ENCODE measurements around the gene CNOT1. TPM values are rescaled to one million over a fixed set of nuclear protein-coding genes. Genes with fewer than 3 reads are reported as not detected.
A peak's percentile ranks its signal among the peaks of the same experiment; 100 is the strongest.

CNOT1 gene
- total RNA-seq, 1 experiment from 2014 or later = 299 TPM

DNA sequence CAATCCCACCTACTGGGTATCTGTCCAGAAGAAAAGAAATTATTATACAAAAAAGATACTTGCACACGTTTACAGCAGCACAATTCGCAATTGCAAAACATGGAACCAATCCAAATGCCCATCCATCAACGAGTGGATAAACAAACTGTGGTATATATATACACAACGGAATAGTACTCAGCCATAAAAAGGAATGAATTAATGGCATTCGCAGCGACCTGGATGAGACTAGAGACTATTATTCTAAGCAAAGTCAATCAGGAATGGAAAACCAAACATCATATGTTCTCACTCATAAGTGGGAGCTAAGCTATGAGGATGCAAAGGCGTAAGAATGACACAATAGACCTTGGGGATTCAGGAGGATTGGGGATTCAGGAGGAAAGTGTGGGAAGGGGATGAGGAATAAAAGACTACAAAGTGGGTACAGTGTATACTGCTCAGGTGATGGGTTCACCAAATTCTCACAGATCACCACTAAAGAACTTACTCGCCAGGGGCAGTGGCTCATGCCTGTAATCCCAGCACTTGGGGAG lies 21.0 kb downstream of the CNOT1 start:
- Mint-ChIP-seq H3K27me3 (ENCODE audit: unreplicated experiment) (no peaks in the 10 kb centered on the region), H3K9me3 (ENCODE audit: low read depth, unreplicated experiment) (no peaks in the 10 kb centered on the region), H3K4me1 (ENCODE audit: low read depth, unreplicated experiment) (peaks cover 4% of the 10 kb centered on the region), H3K36me3 (ENCODE audit: insufficient read depth, unreplicated experiment) (peaks cover 30% of the 10 kb centered on the region), H3K27ac (ENCODE audit: unreplicated experiment) (peak overlapping the region; percentile 54), H3K4me3 (ENCODE audit: low read depth, unreplicated experiment) (no peak overlapping the region)
- intact Hi-C loops (cut with micrococcal nuclease; ENCODE audit: unreplicated experiment) = no loop called here
- no TSS peak for BruUV-seq (replicated peaks)
- CTCF ChIA-PET = no interaction called here
- DNase-seq = no peak
- TF ChIP-seq, protein P1, sequence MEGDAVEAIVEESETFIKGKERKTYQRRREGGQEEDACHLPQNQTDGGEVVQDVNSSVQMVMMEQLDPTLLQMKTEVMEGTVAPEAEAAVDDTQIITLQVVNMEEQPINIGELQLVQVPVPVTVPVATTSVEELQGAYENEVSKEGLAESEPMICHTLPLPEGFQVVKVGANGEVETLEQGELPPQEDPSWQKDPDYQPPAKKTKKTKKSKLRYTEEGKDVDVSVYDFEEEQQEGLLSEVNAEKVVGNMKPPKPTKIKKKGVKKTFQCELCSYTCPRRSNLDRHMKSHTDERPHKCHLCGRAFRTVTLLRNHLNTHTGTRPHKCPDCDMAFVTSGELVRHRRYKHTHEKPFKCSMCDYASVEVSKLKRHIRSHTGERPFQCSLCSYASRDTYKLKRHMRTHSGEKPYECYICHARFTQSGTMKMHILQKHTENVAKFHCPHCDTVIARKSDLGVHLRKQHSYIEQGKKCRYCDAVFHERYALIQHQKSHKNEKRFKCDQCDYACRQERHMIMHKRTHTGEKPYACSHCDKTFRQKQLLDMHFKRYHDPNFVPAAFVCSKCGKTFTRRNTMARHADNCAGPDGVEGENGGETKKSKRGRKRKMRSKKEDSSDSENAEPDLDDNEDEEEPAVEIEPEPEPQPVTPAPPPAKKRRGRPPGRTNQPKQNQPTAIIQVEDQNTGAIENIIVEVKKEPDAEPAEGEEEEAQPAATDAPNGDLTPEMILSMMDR (IDR thresholded peaks at IDR 0.05; ENCODE audit: unreplicated experiment) = no peak

DNA sequence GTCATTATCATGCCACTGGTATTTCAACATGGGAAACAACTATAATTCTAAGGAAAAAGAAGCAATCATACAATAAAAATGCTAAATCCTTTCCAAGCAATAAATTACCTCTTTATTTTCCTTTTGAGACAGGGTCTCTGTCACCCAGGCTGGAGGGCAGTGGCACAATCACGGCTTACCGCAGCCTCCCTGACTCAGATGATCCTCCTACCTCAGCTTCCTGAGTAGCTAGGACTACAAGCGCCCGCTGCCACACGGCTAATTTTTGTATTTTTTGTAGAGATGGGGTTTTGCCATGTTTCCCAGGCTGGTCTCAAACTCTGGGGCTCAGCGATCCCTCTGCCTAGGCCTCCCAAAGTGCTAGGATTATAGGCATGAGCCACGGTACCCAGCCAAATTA lies 24.1 kb downstream of the CNOT1 start:
- CTCF ChIA-PET = no interaction called here
- H3K27ac Mint-ChIP-seq (ENCODE audit: unreplicated experiment) = no peak overlapping the region
- no peaks in the 10 kb centered on the region for H3K9me3 Mint-ChIP-seq (ENCODE audit: low read depth, unreplicated experiment)
- peaks cover 43% of the 10 kb centered on the region for H3K36me3 Mint-ChIP-seq (ENCODE audit: insufficient read depth, unreplicated experiment)
- DNase-seq = no peak
- H3K27me3 Mint-ChIP-seq (ENCODE audit: unreplicated experiment) = no peaks in the 10 kb centered on the region
- peaks cover 17% of the 10 kb centered on the region for H3K4me1 Mint-ChIP-seq (ENCODE audit: low read depth, unreplicated experiment)
- intact Hi-C loops (cut with micrococcal nuclease; ENCODE audit: unreplicated experiment) = no loop called here
- no peak overlapping the region for H3K4me3 Mint-ChIP-seq (ENCODE audit: low read depth, unreplicated experiment)
- TF ChIP-seq, protein P1 (IDR thresholded peaks at IDR 0.05; ENCODE audit: unreplicated experiment) = no peak
- BruUV-seq (replicated peaks) = no TSS peak

DNA sequence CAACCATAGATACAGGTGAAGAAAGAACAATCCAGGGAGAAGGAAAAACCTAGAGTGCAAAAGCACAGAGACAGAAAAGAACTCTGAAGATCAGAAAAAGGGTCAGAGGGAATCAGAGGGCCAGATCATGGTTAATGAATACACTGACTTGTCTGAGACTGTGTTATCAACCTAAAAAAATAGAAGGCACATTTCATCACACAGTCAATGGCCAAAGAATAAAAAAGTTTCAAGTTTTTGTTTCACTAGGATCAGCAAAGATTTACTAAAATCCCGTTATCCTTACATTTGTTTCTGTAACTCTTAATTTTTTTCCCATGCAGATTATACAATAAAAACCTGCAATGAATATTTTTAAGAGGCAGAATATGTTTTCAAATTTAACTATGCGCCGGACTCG lies 38.5 kb downstream of the CNOT1 start:
- Mint-ChIP-seq H3K4me3 (ENCODE audit: low read depth, unreplicated experiment) (no peak overlapping the region), H3K27me3 (ENCODE audit: unreplicated experiment) (no peaks in the 10 kb centered on the region), H3K27ac (ENCODE audit: unreplicated experiment) (no peak overlapping the region), H3K4me1 (ENCODE audit: low read depth, unreplicated experiment) (no peaks in the 10 kb centered on the region), H3K9me3 (ENCODE audit: low read depth, unreplicated experiment) (no peaks in the 10 kb centered on the region), H3K36me3 (ENCODE audit: insufficient read depth, unreplicated experiment) (peaks cover 76% of the 10 kb centered on the region)
- CTCF ChIA-PET = interaction anchor here (0.5 kb wide), 1 partner anchor 1325 kb away, joined by 3 read pairs; no protein-coding TSS in a partner anchor
- BruUV-seq (replicated peaks) = no TSS peak
- no peak for DNase-seq
- intact Hi-C loops (cut with micrococcal nuclease; ENCODE audit: unreplicated experiment) = no loop called here
- TF ChIP-seq, protein P1 (IDR thresholded peaks at IDR 0.05; ENCODE audit: unreplicated experiment) = no peak

DNA sequence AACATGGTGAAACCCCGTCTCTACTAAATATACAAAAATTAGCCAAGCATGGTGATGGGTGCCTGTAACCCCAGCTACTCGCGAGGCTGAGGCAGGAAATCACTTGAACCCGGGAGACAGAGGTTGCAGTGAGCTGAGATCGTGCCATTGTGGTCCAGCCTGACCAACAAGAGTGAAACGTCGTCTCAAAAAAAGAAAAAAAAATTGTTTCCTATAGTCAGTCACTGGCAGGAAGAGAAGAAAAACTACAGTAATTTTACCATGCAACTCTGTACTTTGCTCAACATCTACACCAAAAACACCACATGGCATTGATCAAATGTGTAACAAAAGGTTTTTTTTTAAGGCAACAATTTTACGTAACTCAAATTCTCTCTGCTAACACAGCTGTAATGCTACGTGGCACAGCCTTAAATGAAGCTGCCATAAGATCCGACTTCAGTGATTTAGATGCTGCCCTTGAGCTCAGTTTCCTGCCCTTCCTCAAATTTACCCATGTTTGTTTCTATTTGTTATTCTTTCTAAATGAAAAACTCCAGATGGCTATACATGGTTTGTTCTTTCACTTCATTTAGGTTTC lies 40.2 kb downstream of the CNOT1 start:
- BruUV-seq (replicated peaks) = no TSS peak
- H3K4me3 Mint-ChIP-seq (ENCODE audit: low read depth, unreplicated experiment) = no peak overlapping the region
- no peaks in the 10 kb centered on the region for H3K9me3 Mint-ChIP-seq (ENCODE audit: low read depth, unreplicated experiment)
- CTCF ChIA-PET = interaction anchor here (1.1 kb wide), 1 partner anchor 14 kb away, joined by 5 read pairs; no protein-coding TSS in a partner anchor
- peaks cover 79% of the 10 kb centered on the region for H3K36me3 Mint-ChIP-seq (ENCODE audit: insufficient read depth, unreplicated experiment)
- no peak overlapping the region for H3K27ac Mint-ChIP-seq (ENCODE audit: unreplicated experiment)
- no peaks in the 10 kb centered on the region for H3K4me1 Mint-ChIP-seq (ENCODE audit: low read depth, unreplicated experiment)
- H3K27me3 Mint-ChIP-seq (ENCODE audit: unreplicated experiment) = no peaks in the 10 kb centered on the region
- no peak for DNase-seq
- intact Hi-C loops (cut with micrococcal nuclease; ENCODE audit: unreplicated experiment) = loop anchor here (5.0 kb wide), 1 partner anchor 42 kb away; no protein-coding TSS in a partner anchor
- TF ChIP-seq, protein P1 (IDR thresholded peaks at IDR 0.05; ENCODE audit: unreplicated experiment) = no peak

Measured in Calu3 (cell line).